ENCODE data around the gene ZNF319.

ZNF319 gene

GRCh38 chr16:58002936-58003335, 2.5 kb upstream of the ZNF319 start:
- H3K27ac ChIP-seq, result peak overlapping the region; percentile 86
- CTCF ChIA-PET, result interaction anchor here (0.6 kb wide), 1 partner anchor 101 kb away, joined by 3 read pairs; no protein-coding TSS in a partner anchor
- TF ChIP-seq CTCF (conservative IDR thresholded peaks at IDR 0.05; ENCODE audit: low read depth), result no peak
- no peak for DNase-seq (ENCODE audit: low spot score)
- POLR2A ChIA-PET (ENCODE audit: low non-redundant PET), result no interaction called here

DNA sequence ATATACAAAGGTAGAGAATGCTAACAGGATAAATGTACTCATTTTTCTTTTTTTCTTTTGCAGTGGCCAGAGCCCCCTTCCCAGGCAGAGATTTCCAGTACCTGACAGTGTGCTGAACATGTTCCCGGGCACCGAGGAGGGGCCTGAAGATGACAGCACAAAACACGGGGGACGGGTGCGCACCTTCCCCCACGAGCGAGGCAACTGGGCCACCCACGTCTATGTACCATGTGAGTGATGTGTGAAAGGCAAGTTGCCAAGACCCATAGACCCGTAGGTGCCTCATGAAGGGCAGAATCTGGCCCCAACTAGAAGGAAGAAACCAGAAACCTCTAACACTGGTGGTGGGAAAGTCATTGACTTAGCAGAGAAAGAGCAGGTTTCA, 1.9 kb upstream of the ZNF319 start:
- H3K27ac ChIP-seq, result peak overlapping the region; percentile 86
- ChIA-PET CTCF (interaction anchor here (0.6 to 1.3 kb wide), 3 partner anchors 96 to 127 kb away, joined by 3 to 5 read pairs (median 5); partner anchors contain the start of gene CFAP20), POLR2A (ENCODE audit: low non-redundant PET) (no interaction called here)
- DNase-seq (ENCODE audit: low spot score), result no peak
- no peak for TF ChIP-seq CTCF (conservative IDR thresholded peaks at IDR 0.05; ENCODE audit: low read depth)

DNA sequence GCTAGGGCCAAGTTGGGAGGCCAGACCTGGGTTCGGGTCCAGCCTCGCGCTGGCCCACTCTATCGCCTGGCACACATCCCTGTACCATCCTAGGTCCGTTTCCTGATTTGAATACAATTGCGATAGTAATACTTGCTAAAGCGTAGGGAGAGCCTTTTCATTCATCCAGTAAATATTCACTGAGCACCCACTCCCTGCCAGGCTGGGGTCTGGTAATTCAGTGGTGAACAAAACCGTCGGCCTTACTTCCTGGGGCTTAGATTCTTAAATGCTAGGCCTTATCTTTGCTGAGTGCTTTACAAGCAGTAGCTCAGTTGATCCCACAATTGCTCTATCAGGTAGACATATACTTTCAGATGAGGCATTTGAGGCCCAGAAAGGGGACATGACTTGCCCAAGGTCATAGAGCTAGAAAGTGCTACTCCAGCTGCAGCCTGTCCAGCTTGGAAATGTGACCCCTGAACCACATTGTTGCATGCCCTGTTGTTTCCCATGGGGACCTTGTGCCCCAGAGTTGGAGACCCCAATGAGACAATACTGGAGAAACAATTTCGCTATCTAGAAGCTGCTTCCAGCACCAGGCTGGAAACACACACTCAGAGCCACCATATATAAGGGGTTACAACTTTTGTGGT, 1.4 kb upstream of the ZNF319 start:
- no peak for TF ChIP-seq CTCF (conservative IDR thresholded peaks at IDR 0.05; ENCODE audit: low read depth)
- POLR2A ChIA-PET (ENCODE audit: low non-redundant PET), result interaction anchor here (0.6 kb wide), 1 partner anchor 85 kb away, joined by 3 read pairs; no protein-coding TSS in a partner anchor
- peak overlapping the region; percentile 86 for H3K27ac ChIP-seq
- no peak for DNase-seq (ENCODE audit: low spot score)
- CTCF ChIA-PET, result interaction anchor here (0.5 to 4.0 kb wide), 8 partner anchors 9 to 397 kb away, joined by 3 to 36 read pairs (median 4); partner anchors contain the start of gene CFAP20

- DNase-seq (ENCODE audit: low spot score), result peak; percentile 88
- TF ChIP-seq CTCF (conservative IDR thresholded peaks at IDR 0.05; ENCODE audit: low read depth), result peak; percentile 83
- peak within 1 kb of the TSS; percentile 86 for H3K27ac ChIP-seq
- POLR2A ChIA-PET (ENCODE audit: low non-redundant PET), result interaction anchor here (0.6 kb wide), 1 partner anchor 86 kb away, joined by 3 read pairs; no protein-coding TSS in a partner anchor
- CTCF ChIA-PET, result interaction anchor here (0.5 to 4.0 kb wide), 11 partner anchors 10 to 244 kb away, joined by 3 to 36 read pairs (median 3); no protein-coding TSS in a partner anchor
Measured at GRCh38 chr16:58000706-58001676, 519 bp upstream of the ZNF319 start, which contains the start of gene USB1. Gene USB1 (plus strand): TSS chr16:58001407. CDS start chr16:58001484, 77 bp downstream.

- DNase-seq (ENCODE audit: low spot score), result no peak
- CTCF ChIA-PET, result interaction anchor here (0.5 to 4.0 kb wide), 4 partner anchors 15 to 100 kb away, joined by 3 to 36 read pairs (median 13); no protein-coding TSS in a partner anchor
Measured at GRCh38 chr16:57999366-57999970, 1.0 kb downstream of the ZNF319 start.

More at GRCh38 chr16:57999366-57999970, 1.0 kb downstream of the ZNF319 start:
- peak overlapping the region; percentile 86 for H3K27ac ChIP-seq
- TF ChIP-seq CTCF (conservative IDR thresholded peaks at IDR 0.05; ENCODE audit: low read depth), result no peak
- POLR2A ChIA-PET (ENCODE audit: low non-redundant PET), result no interaction called here
